GM19455 (cell line): ENCODE results near the gene XPO6.
A peak's percentile ranks its signal among the peaks of the same experiment; 100 is the strongest.

Experiments
- ATAC-seq: cut with Tn5 transposase; IDR thresholded peaks from one replicate; pipeline ENCODE4 v1.9.1; 2021; ENCODE audit not compliant: unreplicated experiment

The XPO6 gene

GRCh38 chr16:28158136-28158535 is 53.6 kb downstream of the XPO6 start:
- no peak for ATAC-seq

DNA sequence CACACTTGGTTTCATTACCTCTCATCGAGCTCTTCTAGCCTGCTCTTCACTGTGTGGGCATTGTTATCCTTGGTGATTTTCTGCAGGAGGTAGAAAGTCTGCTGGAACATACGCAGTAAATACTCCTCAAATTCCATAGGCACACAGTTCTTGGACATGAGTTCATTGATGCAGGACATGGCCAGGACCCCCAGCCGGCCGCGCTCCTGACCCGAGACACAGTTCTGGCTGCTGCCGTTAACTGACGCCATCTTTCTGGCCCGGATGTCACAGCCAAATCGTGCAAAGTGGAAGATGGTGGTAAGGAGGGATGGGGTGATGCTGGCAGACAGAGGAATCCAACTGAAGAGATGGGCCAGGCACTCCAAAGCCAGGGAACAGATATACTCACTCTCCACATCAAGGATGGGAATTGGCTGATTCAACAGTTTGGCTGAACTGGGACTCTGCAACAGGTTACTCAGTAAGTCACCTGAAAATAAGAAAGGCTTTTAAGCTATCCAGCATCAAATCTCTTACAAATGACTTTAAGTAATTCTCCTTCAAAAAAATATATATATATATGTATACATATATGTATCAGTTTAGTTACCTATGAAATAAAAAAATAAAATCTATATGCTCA is 55.6 kb downstream of the XPO6 start:
- ATAC-seq, result no peak

GRCh38 chr16:28155293-28155692 is 56.5 kb downstream of the XPO6 start:
- no peak for ATAC-seq

GRCh38 chr16:28151180-28151579 is 60.6 kb downstream of the XPO6 start:
- no peak for ATAC-seq

DNA sequence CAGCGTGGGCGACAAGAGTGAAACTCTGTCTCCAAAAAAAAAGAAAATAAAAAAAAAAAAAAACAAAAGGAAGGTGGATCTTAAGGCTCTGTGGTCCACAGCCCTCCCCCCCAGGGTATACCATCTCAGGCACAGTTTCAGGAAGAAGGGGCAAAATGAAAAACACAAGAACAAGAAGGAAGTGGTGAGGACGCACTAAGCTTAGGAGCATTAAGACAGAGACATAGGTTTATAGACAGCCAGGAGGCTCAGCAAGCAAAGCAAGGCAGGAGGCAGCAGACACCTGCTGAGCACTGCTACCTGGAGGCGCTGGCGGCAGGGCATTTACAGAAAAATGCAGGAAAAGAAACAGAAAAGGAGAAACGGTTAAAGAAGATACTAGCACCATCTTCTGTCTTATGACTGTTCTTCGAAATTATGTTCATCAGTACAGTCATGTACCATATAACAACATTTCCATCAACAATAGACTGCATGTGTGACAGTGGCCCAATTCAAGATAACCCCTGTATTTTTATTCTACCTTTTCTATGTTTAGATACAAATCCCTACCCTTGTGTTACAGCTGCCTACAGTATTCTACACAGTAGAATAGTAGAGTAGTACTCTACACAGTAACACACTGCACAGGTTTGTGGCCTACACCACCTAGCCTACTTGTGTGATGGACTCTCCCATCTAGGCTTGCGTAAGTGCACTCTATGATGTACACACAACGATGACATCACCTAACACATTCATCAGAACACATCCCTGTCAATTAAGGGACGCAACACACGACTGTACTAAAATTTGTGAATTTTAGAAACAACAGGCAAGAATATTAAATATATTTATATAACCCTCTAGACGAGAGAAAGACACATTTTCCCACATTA is 62.5 kb downstream of the XPO6 start:
- no peak for ATAC-seq

DNA sequence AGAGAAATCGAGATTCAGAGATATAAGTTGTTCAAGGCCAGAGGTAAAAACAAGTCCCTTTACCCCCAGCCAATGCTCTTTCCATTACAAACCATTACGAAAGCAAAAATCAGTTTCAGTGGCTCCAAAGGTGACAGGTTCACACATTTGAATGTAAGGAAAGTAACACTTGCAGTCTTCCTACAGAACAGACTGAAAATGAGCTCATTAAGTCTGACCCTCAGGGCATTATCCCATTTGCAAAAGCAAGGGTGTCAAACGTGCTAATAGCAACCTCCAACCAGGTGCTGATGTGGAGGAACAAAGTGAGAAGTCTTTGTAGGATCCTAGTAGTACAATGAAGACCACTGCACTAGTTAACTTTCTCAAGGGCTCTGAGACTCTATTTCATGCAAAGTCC is 65.2 kb downstream of the XPO6 start:
- ATAC-seq, result no peak

GRCh38 chr16:28145796-28146195 is 66.0 kb downstream of the XPO6 start:
- no peak for ATAC-seq

DNA sequence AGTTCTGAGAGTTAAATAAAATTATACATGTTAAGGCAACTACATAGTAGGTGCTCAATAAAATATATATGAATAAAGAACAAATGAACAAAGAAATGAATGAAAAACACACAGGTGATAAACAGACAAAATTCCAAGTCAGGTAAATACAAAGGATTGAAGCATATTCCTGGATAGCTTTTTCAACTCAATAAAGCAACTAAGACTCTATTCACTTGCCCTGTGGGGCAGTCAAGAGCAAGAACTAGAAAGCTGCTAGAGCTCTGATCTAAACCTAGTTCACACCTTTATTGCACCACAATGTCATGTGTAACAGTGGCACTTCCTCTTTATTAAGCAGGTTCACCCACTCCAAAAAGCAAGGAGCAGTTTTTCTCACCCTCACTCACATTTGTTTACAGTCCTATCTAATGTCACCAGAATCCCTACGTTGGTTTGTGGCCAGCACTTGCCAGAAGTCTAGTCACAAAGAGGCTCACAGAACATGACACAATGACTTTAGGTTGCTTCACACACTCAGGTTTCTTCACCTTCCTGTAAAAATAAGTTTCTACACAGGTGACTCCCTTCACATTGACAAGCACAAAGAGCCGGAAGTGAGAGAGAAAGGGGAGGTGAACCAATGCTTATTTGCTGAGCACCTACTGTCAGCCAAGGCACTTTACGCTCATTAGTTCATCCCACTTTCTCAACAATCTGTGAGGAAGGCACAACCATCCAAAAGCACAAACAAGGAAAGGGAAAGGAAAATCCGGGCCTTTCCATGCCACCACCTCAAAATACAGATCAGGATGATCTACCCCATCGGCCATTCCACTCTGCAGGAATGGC is 70.8 kb downstream of the XPO6 start:
- peak; percentile 65 for ATAC-seq

DNA sequence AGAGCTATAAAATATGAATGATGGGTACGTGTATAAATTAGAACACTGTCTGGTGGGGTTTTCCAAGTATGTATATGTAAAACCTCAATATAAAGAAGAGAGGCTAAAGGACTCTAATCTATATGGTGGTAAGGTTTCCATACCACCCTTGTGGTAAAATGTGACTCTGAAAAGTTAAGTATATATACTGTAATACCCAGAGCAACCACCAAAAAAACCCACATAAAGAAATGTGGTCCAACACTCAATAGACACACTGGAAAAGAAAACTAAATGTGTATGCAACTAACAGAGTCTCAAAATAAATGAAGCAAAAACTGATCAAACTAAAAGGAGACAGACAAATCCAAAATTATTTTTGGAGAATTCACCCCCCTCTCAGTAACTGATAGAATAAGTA is 72.2 kb downstream of the XPO6 start:
- ATAC-seq, result no peak

GRCh38 chr16:28136751-28137434 is 74.9 kb downstream of the XPO6 start:
- no peak for ATAC-seq

DNA sequence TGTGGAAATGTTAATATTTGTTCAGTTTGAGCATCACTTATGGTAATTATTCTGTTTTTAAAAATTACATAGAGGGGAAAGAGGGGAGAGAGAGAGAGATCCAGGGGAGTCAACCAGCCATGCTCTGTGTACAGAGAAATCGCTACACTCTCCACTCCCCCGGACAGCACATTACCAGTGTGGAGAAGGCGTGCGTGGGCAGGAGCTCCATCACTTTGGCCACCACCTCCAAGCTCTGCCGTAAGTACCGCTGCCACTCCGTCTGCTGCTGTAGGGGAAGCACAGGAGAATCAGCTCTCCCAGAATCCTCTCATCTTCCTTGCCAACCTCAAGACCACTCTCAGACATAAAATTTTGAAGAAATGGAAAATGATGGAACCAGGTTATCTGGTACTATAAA is 78.1 kb downstream of the XPO6 start:
- ATAC-seq, result no peak

- no peak for ATAC-seq
These were observed 79.9 kb downstream of the XPO6 start for GRCh38 chr16:28131743-28132393.

- no peak for ATAC-seq
These were observed 80.6 kb downstream of the XPO6 start for GRCh38 chr16:28131181-28131580.

- no peak for ATAC-seq
These were observed 81.4 kb downstream of the XPO6 start for GRCh38 chr16:28130099-28131088.

DNA sequence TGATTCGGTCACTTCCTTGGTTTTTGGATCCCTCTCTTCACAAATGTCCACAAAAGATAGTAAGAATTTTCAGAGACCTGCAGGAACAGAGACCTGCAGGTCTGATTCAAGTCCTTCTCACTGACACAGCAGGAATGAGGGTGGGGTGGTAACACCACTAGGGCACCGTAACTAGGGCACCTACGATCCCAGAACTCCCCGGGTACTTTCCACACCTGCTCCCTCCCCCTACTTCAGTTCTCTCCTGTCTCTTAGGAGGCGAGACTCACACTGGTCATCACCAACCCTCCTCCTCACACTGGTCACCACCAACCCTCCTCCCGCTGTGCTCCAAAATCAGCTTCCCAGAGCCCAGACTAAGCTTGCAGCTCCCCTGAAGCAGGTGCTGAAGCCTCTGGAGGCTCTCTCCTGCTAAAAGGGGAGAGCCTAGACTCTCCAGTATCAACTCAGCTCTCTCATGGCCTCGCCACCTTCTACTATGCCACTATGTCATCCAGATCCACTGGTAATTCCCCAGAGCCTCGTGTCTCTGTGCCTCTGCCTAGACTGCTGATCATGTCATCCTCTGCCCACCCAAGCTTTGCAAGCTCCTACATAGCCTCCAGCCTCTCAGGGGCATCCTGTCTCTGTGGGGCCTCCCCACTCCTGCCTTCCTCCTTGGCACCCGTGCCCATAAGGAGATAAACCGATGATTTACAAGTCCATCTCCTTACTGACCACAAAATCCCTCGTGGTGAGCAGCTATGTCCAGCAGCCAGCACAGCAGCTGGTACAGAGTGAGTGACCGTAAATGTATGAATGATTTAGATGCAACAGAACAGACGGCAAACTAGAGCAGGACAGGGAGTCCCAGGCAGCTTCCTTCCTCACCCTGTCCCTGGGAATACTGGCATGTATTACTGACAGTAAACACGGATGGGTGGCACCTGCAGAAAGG is 84.8 kb downstream of the XPO6 start:
- ATAC-seq, result no peak

DNA sequence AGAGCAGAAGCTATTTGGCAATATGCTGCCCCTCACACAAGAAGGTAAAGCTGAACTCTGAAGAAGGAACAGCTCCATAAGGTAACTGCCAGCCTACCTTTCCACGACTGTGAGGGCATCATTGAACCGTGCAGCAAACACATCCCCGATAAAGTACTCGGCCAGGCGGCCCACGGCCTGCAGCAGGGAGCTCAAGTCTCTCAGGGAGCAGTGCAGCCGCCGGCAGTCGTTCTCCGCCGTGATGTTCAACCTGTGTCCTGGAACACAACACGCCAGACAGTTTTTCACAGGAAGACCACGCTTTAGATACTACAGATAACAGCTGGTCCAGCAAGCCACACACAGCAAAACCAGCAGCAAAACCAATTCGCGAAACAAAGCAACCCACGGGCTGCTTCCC is 86.2 kb downstream of the XPO6 start:
- ATAC-seq, result no peak

- ATAC-seq, result no peak
These were observed 90.2 kb downstream of the XPO6 start for GRCh38 chr16:28121527-28121926.

DNA sequence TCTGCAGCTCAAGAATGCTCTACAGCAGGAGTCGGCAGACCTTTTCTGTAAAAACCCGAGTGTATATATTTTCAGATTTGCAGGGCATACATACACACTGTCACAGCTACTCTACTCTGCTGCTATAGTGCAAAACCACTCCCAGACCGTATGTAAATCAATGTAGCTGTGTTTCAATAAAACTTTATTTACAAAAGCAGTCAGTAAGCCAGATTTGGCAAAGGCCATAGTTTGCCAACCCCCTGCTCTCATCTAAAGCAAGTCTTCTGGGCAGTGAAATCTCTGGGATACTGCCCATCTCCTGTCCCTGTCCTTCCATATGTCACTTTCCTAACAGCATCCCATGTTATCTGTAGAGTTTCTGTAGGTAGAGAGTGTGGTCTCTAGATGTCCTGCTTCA is 91.0 kb downstream of the XPO6 start:
- ATAC-seq, result no peak
